Heart left ventricle (tissue), 13 donors: ENCODE measurements around the gene STIM2.

ENCODE experiments used
- CTCF ChIP-seq, 12 donors: fragments of 200-600 bp; sonication (generic) in 4 of 12; IDR thresholded peaks; one replicate each; pipeline versions ENCODE4 v1.5.0 to v1.8.0; 2018 to 2022; ENCODE audit warnings: antibody characterized with exemption in 12 of 12, mild to moderate bottlenecking in 5 of 12
- POLR2A ChIP-seq, 2 donors: fragments of 450-650 bp; IDR thresholded peaks; one replicate each; pipeline ENCODE4 v1.6.1; 2017; ENCODE audit warnings: antibody characterized with exemption in 2 of 2, mild to moderate bottlenecking in 2 of 2, moderate library complexity in 2 of 2
- donor health status: ischemic (EF 13 %, LVEDD 7.1; RV severe dilation, severe dysfunction).
- donor health status: DM: no; HTN: yes; CAD: no.
- donor health status: DM: no; HTN: no; CAD: no.
- donor health status: ischemic (EF 25% LVEDD 6.9; RV normal size, moderate dysfunction).
- donor health status: ischemic (EF 25% LVEDD 5.7; RV mildly dilated, moderate dysfunction).
- donor health status: ischemic (EF 35%, LVEDD 5.7; RV mildly dilated, moderate dysfunction).
- donor health status: nonischemic (EF 11% LVEDD 7.7; RV severe dilation, severe dysfunction).
- donor health status: DM: yes; HTN: yes; CAD: no.
- donor health status: PGD.
- donor health status: ischemic (EF 29% LVEDD 5.4; RV normal size, mild dysfunction).
- donor health status: nonischemic (EF 23%, LVEDD 6.1; RV moderate dilation, normal function).

- TF ChIP-seq POLR2A (IDR thresholded peaks at IDR 0.05) (no peak), CTCF (IDR thresholded peaks at IDR 0.05) (no peak)
These were observed 159.6 kb downstream of the STIM2 start for GRCh38 chr4:27020203-27020602.
